K562 (cell line): ENCODE results near the gene NDST3. TPM values are rescaled to one million over a fixed set of nuclear protein-coding genes. Genes with fewer than 3 reads are reported as not detected.

Source experiments
- ATF3 ChIP-seq, 2 experiments: fragments of 450-650 bp in 1 of 2; sonication (generic) in 1 of 2; formaldehyde crosslinking in 1 of 2; IDR thresholded peaks in 1 of 2; conservative IDR thresholded peaks in 1 of 2; 2 replicates each; pipeline versions ENCODE4 v1.6.1 to v1.8.1; 2016 to 2023; ENCODE audit warnings: mild to moderate bottlenecking in 2 of 2, moderate library complexity in 2 of 2, inconsistent platforms in 1 of 2, missing genetic modification reagents in 1 of 2
- BDP1 ChIP-seq: IDR thresholded peaks from 3 replicates; pipeline ENCODE4 v1.6.1; 2011; ENCODE audit not compliant: insufficient read length, insufficient read depth
- CHCHD3 ChIP-seq: fragments of 250-450 bp; sonication (Bioruptor Pico); IDR thresholded peaks from 2 replicates; pipeline ENCODE4 v2.1.2; 2022; ENCODE audit warnings: mild to moderate bottlenecking
- COPS2 ChIP-seq: fragments of 450-650 bp; conservative IDR thresholded peaks from 2 replicates; pipeline ENCODE4 v1.6.1; 2016; ENCODE audit warnings: mild to moderate bottlenecking, moderate library complexity
- CREM ChIP-seq: IDR thresholded peaks from 2 replicates; pipeline ENCODE4 v1.6.1; 2014; ENCODE audit warnings: antibody characterized with exemption, low read depth
- CSDE1 ChIP-seq, 2 experiments: fragments of 450-650 bp; IDR thresholded peaks; 2 replicates each; pipeline ENCODE4 v1.6.1; 2016; ENCODE audit warnings: mild to moderate bottlenecking in 1 of 2
- DMBX1 ChIP-seq: fragments of 250-450 bp; sonication (Bioruptor Pico); IDR thresholded peaks from 2 replicates; pipeline ENCODE4 v1.8.0; 2022; ENCODE audit warnings: inconsistent platforms, mild to moderate bottlenecking, moderate library complexity, borderline replicate concordance
- E2F3 ChIP-seq: fragments of 250-450 bp; sonication (Bioruptor Pico); IDR thresholded peaks from 2 replicates; pipeline ENCODE4 v1.4.0; 2020; ENCODE audit warnings: mild to moderate bottlenecking
- HCFC1 ChIP-seq: IDR thresholded peaks from 2 replicates; pipeline ENCODE4 v1.6.1; 2012; ENCODE audit warnings: low read depth, low read length, improper control_type of control experiment
- KDM2B ChIP-seq: fragments of 250-450 bp; sonication (Bioruptor Pico); IDR thresholded peaks from 2 replicates; pipeline ENCODE4 v1.8.0; 2021; ENCODE audit warnings: mild to moderate bottlenecking, moderate library complexity
- MAFK ChIP-seq: IDR thresholded peaks from 2 replicates; pipeline ENCODE4 v1.6.1; 2011; ENCODE audit warnings: low read length, improper control_type of control experiment
- NBN ChIP-seq: fragments of 450-650 bp; IDR thresholded peaks from 2 replicates; pipeline ENCODE4 v1.6.1; 2016; ENCODE audit warnings: low read depth, mild to moderate bottlenecking
- NFYB ChIP-seq: IDR thresholded peaks from 2 replicates; pipeline ENCODE4 v1.6.1; 2011; ENCODE audit warnings: mild to moderate bottlenecking, moderate library complexity; ENCODE audit not compliant: insufficient read length; ENCODE audit errors: extremely low read depth
- NUFIP1 ChIP-seq: fragments of 450-650 bp; IDR thresholded peaks from 2 replicates; pipeline ENCODE4 v1.6.1; 2018; ENCODE audit not compliant: partially characterized antibody
- PML ChIP-seq: IDR thresholded peaks from 2 replicates; pipeline ENCODE4 v1.6.1; 2012; ENCODE audit warnings: low read length, inconsistent platforms
- RFX7 ChIP-seq: fragments of 250-450 bp; sonication (Bioruptor Pico); IDR thresholded peaks from 2 replicates; pipeline ENCODE4 v1.5.1; 2021; ENCODE audit warnings: mild to moderate bottlenecking
- SMAD4 ChIP-seq: fragments of 250-450 bp; sonication (Bioruptor Pico); conservative IDR thresholded peaks from 2 replicates; pipeline ENCODE4 v1.8.0; 2021; ENCODE audit warnings: inconsistent platforms, mild to moderate bottlenecking, moderate library complexity
- XRCC3 ChIP-seq: fragments of 450-650 bp; IDR thresholded peaks from 2 replicates; pipeline ENCODE4 v1.6.1; 2017; ENCODE audit warnings: mild to moderate bottlenecking, moderate library complexity
- ZBTB5 ChIP-seq: fragments of 450-650 bp; IDR thresholded peaks from 2 replicates; pipeline ENCODE4 v1.6.1; 2017; ENCODE audit warnings: antibody characterized with exemption
- ZNF133 ChIP-seq: fragments of 250-450 bp; sonication (Bioruptor Pico); IDR thresholded peaks from 2 replicates; pipeline ENCODE4 v1.4.0; 2020; ENCODE audit warnings: mild to moderate bottlenecking
- ZNF316 ChIP-seq: fragments of 450-650 bp; IDR thresholded peaks from 2 replicates; pipeline ENCODE4 v1.6.1; 2016
- ZNF79 ChIP-seq: fragments of 250-450 bp; sonication (Bioruptor Pico); IDR thresholded peaks from 2 replicates; pipeline ENCODE4 v1.4.0; 2020; ENCODE audit warnings: low read depth, mild to moderate bottlenecking, moderate library complexity
- polyA plus RNA-seq, 8 experiments: library from polyadenylated mRNA; depleted of rRNA in 4 of 8; stranded (reverse) in 5 of 8; unstranded in 3 of 8; fragments of >200 nt; fragmentation: Nextera tagmentation in 2 of 8; fragmentation: Illumina TruSeq in 1 of 8; extraction: Ambion mirVana in 2 of 8; extraction: Trizol in 1 of 8; gene quantifications; 2 replicates each; pipeline versions ENCODE4 v1.2.1 to v1.2.3, GENCODE V29; 2011 to 2014; ENCODE audit warnings: inconsistent platforms in 1 of 8, missing spikeins in 1 of 8
- total RNA-seq, 7 experiments: library from RNA; depleted of rRNA in 6 of 7; stranded (reverse); fragments of >200 nt in 6 of 7; fragmentation: Illumina TruSeq in 2 of 7; extraction: Trizol in 2 of 7; gene quantifications; 2 replicates each; pipeline versions ENCODE4 v1.2.1 to v1.2.3, GENCODE V29; 2011 to 2021; ENCODE audit warnings: low replicate concordance in 1 of 7
- TF ChIP-seq, protein P1 (sequence below): sonication (generic); formaldehyde crosslinking; IDR thresholded peaks from 2 replicates; pipeline ENCODE4 v1.8.0; 2022; ENCODE audit warnings: mild to moderate bottlenecking, missing genetic modification reagents
- TF ChIP-seq, protein P2 (sequence below): fragments of 250-450 bp; sonication (Bioruptor Pico); IDR thresholded peaks from 2 replicates; pipeline ENCODE4 v1.5.0; 2022; ENCODE audit warnings: mild to moderate bottlenecking

The NDST3 gene
- total and polyA plus RNA-seq, 9 of the 15 experiments (the other 6 are each of a cell fraction or from before 2014, with no cell fraction given), result not detected

DNA sequence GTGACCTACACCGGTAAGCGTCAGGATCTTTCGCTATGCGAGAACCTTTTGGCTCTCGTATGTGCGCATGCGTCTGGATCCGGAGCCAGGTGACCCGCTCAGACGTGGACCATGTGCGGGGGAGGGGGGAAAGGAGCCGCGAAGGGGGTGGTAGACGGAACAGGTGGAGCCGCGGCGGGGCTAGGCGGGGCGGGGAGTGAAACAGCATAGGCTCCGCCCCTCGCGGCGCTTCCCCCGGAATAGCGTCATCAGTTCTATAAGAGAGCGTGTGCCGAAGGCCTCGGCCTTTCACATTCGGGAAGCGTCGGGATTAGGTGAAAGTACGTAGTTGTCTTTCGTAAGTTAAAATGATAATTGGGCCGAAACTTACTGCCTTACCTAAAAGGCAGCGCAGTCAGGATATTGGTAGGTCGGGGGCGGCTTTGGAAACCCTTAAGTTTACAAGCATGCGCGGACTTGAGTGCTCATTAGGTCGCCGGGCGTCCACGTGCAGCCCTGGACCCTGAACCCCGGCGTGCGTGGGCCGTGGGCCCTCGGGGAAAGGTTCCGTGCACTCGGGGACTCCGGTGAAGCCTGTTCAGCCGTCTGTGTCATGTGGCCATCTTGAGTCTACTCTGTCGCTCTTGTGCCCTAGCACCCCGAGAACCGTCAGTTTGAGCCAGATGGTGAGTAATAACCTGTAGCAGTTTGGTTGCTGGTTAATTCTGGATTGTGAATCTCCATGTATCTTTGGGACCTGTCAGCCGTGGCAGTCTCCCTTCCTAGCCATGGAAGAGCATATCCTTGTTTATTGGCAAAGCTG, 244.4 kb downstream of the NDST3 start (continued):
- TF ChIP-seq RFX7 (CRISPR knock-in tag) (peak; percentile 79; the same call in 1 of the 2 replicates), MAFK (no peak), E2F3 (CRISPR knock-in tag) (no peak), XRCC3 (no peak), CSDE1 (IDR thresholded peaks at IDR 0.05) (no peak), BDP1 (no peak), NFYB (no peak), PML (peak; percentile 94), HCFC1 (no peak), ZNF133 (no peak), COPS2 (no peak), ATF3 (IDR thresholded peaks at IDR 0.05) (peak; percentile 50; the same call in 1 of the 2 replicates), ATF3 (CRISPR knock-in tag; conservative IDR thresholded peaks at IDR 0.05) (peak; percentile 83), NUFIP1 (no peak), CREM (peak; percentile 90), NBN (peak; percentile 39; the same call in 1 of the 2 replicates), KDM2B (CRISPR knock-in tag) (no peak), ZNF316 (peak; percentile 22), ZBTB5 (no peak), ZNF79 (no peak), CHCHD3 (CRISPR knock-in tag) (no peak), DMBX1 (CRISPR knock-in tag) (no peak), SMAD4 (CRISPR knock-in tag) (peak; percentile 59; the same call in 1 of the 2 replicates)
- TF ChIP-seq, protein P1, sequence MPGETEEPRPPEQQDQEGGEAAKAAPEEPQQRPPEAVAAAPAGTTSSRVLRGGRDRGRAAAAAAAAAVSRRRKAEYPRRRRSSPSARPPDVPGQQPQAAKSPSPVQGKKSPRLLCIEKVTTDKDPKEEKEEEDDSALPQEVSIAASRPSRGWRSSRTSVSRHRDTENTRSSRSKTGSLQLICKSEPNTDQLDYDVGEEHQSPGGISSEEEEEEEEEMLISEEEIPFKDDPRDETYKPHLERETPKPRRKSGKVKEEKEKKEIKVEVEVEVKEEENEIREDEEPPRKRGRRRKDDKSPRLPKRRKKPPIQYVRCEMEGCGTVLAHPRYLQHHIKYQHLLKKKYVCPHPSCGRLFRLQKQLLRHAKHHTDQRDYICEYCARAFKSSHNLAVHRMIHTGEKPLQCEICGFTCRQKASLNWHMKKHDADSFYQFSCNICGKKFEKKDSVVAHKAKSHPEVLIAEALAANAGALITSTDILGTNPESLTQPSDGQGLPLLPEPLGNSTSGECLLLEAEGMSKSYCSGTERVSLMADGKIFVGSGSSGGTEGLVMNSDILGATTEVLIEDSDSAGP, result no peak
- TF ChIP-seq, protein P2, sequence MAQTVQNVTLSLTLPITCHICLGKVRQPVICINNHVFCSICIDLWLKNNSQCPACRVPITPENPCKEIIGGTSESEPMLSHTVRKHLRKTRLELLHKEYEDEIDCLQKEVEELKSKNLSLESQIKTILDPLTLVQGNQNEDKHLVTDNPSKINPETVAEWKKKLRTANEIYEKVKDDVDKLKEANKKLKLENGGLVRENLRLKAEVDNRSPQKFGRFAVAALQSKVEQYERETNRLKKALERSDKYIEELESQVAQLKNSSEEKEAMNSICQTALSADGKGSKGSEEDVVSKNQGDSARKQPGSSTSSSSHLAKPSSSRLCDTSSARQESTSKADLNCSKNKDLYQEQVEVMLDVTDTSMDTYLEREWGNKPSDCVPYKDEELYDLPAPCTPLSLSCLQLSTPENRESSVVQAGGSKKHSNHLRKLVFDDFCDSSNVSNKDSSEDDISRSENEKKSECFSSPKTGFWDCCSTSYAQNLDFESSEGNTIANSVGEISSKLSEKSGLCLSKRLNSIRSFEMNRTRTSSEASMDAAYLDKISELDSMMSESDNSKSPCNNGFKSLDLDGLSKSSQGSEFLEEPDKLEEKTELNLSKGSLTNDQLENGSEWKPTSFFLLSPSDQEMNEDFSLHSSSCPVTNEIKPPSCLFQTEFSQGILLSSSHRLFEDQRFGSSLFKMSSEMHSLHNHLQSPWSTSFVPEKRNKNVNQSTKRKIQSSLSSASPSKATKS (CRISPR knock-in tag), result no peak
